ENCODE data around the gene TRIM71. TPM values are rescaled to one million over a fixed set of nuclear protein-coding genes. Genes with fewer than 3 reads are reported as not detected.

The TRIM71 gene
- polyA plus RNA-seq, 1 donor from 2014 or later = 4.0 TPM

GRCh38 chr3:32896143-32896542, 78.3 kb downstream of the TRIM71 start:
- Histone ChIP-seq H3K9me2 (ENCODE audit: insufficient read depth, low read length) (no peaks in the 10 kb centered on the region), H4K20me1 (ENCODE audit: insufficient read depth) (no peaks in the 10 kb centered on the region), H3K36me3 (ENCODE audit: insufficient read depth, low read length) (no peaks in the 10 kb centered on the region), H3K4me3 (ENCODE audit: low read length) (no peak overlapping the region), H2AFZ (ENCODE audit: low read depth, low read length) (no peak overlapping the region), H3F3A (ENCODE audit: insufficient read depth, low read length, poor library complexity, severe bottlenecking) (no peaks in the 10 kb centered on the region), H3K4me2 (ENCODE audit: low read length) (no peak overlapping the region), H3K9ac (ENCODE audit: low read length) (no peak overlapping the region), H3K27me3 (ENCODE audit: insufficient read depth, low read depth, low read length) (no peaks in the 10 kb centered on the region), H3K27ac (ENCODE audit: low read length) (no peak overlapping the region), H3K9me3 (ENCODE audit: low read length) (no peaks in the 10 kb centered on the region), H3K79me2 (replicated peaks; ENCODE audit: insufficient read depth, low read length) (no peaks in the 10 kb centered on the region)
- TF ChIP-seq MXI1 (conservative IDR thresholded peaks at IDR 0.05; ENCODE audit: poor library complexity, severe bottlenecking) = no peak
- no peak for TF ChIP-seq REST (IDR thresholded peaks at IDR 0.05; ENCODE audit: borderline replicate concordance)
- TF ChIP-seq RAD21 (conservative IDR thresholded peaks at IDR 0.05) = no peak
- no peak for TF ChIP-seq SMC3 (conservative IDR thresholded peaks at IDR 0.05; ENCODE audit: poor library complexity)
- TF ChIP-seq EZH2 (IDR thresholded peaks at IDR 0.05; ENCODE audit: borderline replicate concordance, insufficient read depth, low read length, poor library complexity, severe bottlenecking) = no peak
- no peak for TF ChIP-seq CTCF (IDR thresholded peaks at IDR 0.05; ENCODE audit: poor library complexity, severe bottlenecking)
- TF ChIP-seq POLR2AphosphoS5 (IDR thresholded peaks at IDR 0.05) = no peak
- no peak for TF ChIP-seq EP300 (conservative IDR thresholded peaks at IDR 0.05; ENCODE audit: poor library complexity, severe bottlenecking)
- no peak for TF ChIP-seq TAF1 (IDR thresholded peaks at IDR 0.05; ENCODE audit: low read depth)

- H4K20me1 ChIP-seq (ENCODE audit: insufficient read depth) = no peaks in the 10 kb centered on the region
- no peak overlapping the region for H3K4me2 ChIP-seq (ENCODE audit: low read length)
- H3K9me2 ChIP-seq (ENCODE audit: insufficient read depth, low read length) = no peaks in the 10 kb centered on the region
- no peaks in the 10 kb centered on the region for H3K27me3 ChIP-seq (ENCODE audit: insufficient read depth, low read depth, low read length)
- no peaks in the 10 kb centered on the region for H3F3A ChIP-seq (ENCODE audit: insufficient read depth, low read length, poor library complexity, severe bottlenecking)
- H3K4me3 ChIP-seq (ENCODE audit: low read length) = no peak overlapping the region
- H3K9ac ChIP-seq (ENCODE audit: low read length) = no peak overlapping the region
- no peaks in the 10 kb centered on the region for H3K36me3 ChIP-seq (ENCODE audit: insufficient read depth, low read length)
- H3K79me2 ChIP-seq (replicated peaks; ENCODE audit: insufficient read depth, low read length) = no peaks in the 10 kb centered on the region
- no peak overlapping the region for H3K27ac ChIP-seq (ENCODE audit: low read length)
- TF ChIP-seq MXI1 (conservative IDR thresholded peaks at IDR 0.05; ENCODE audit: poor library complexity, severe bottlenecking) (no peak), TAF1 (IDR thresholded peaks at IDR 0.05; ENCODE audit: low read depth) (no peak), EZH2 (IDR thresholded peaks at IDR 0.05; ENCODE audit: borderline replicate concordance, insufficient read depth, low read length, poor library complexity, severe bottlenecking) (no peak), CTCF (IDR thresholded peaks at IDR 0.05; ENCODE audit: poor library complexity, severe bottlenecking) (no peak), REST (IDR thresholded peaks at IDR 0.05; ENCODE audit: borderline replicate concordance) (no peak), RAD21 (conservative IDR thresholded peaks at IDR 0.05) (no peak), SMC3 (conservative IDR thresholded peaks at IDR 0.05; ENCODE audit: poor library complexity) (no peak), EP300 (conservative IDR thresholded peaks at IDR 0.05; ENCODE audit: poor library complexity, severe bottlenecking) (no peak), POLR2AphosphoS5 (IDR thresholded peaks at IDR 0.05) (no peak)
- H3K9me3 ChIP-seq (ENCODE audit: low read length) = no peaks in the 10 kb centered on the region
- no peak overlapping the region for H2AFZ ChIP-seq (ENCODE audit: low read depth, low read length)
Observed at GRCh38 chr3:32897001-32897601, 79.3 kb downstream of the TRIM71 start.
